Lung microvascular endothelial cell (primary cell): ENCODE data around the gene CIAO2B. TPM values are rescaled to one million over a fixed set of nuclear protein-coding genes. Genes with fewer than 3 reads are reported as not detected.
A peak's percentile ranks its signal among the peaks of the same experiment; 100 is the strongest.
"Not testable (repeated sequence)": the region's sequence is repeated elsewhere in the genome, so short reads cannot be mapped to it uniquely, and the experiment has no call there.

Experiments used
- DNase-seq, 2 donors: peaks; one replicate each; pipeline versions ENCODE4 v3.0.0 to v3.0.0-alpha.2; 2010; ENCODE audit warnings: low read depth in 2 of 2
- total RNA-seq: library from RNA; depleted of rRNA; stranded (reverse); fragments of >200 nt; gene quantifications from 2 replicates; pipeline ENCODE4 v1.2.1, GENCODE V29; 2014

CIAO2B gene
- total RNA-seq, 1 donor from 2014 or later, result 176 TPM

GRCh38 chr16:66904846-66905632, 29.2 kb downstream of the CIAO2B start:
- no peak for DNase-seq

- DNase-seq, result no peak
These were observed 29.8 kb downstream of the CIAO2B start for GRCh38 chr16:66904428-66904845.

- peak in 1 of 2 donors; percentile 49 for DNase-seq
These were observed 30.4 kb downstream of the CIAO2B start for GRCh38 chr16:66903544-66904427.

GRCh38 chr16:66902648-66903543, 31.3 kb downstream of the CIAO2B start:
- no peak for DNase-seq

GRCh38 chr16:66901626-66902025, 32.6 kb downstream of the CIAO2B start:
- DNase-seq, result no peak

- no peak for DNase-seq
These were observed 33.3 kb downstream of the CIAO2B start for GRCh38 chr16:66900721-66901441.

GRCh38 chr16:66899945-66900710, 34.1 kb downstream of the CIAO2B start:
- peak; percentile 31 to 74 for DNase-seq

- no peak for DNase-seq
These were observed 34.8 kb downstream of the CIAO2B start for GRCh38 chr16:66899310-66899944.

- DNase-seq, result no peak
These were observed 35.3 kb downstream of the CIAO2B start for GRCh38 chr16:66898933-66899309.

- no peak for DNase-seq
These were observed 36.0 kb downstream of the CIAO2B start for GRCh38 chr16:66898207-66898606.

- DNase-seq, result not testable (repeated sequence)
These were observed 37.5 kb downstream of the CIAO2B start for GRCh38 chr16:66896682-66897081.

- no peak for DNase-seq
These were observed 38.2 kb downstream of the CIAO2B start for GRCh38 chr16:66895999-66896398.

GRCh38 chr16:66895689-66895979, 38.6 kb downstream of the CIAO2B start:
- DNase-seq, result no peak

- peak; percentile 79 to 85 for DNase-seq
These were observed 39.1 kb downstream of the CIAO2B start for GRCh38 chr16:66894948-66895688.

GRCh38 chr16:66894055-66894454, 40.1 kb downstream of the CIAO2B start:
- no peak for DNase-seq

- no peak for DNase-seq
These were observed 42.4 kb downstream of the CIAO2B start for GRCh38 chr16:66891797-66892196.

GRCh38 chr16:66891360-66891759, 42.8 kb downstream of the CIAO2B start:
- DNase-seq, result no peak

- DNase-seq, result no peak
These were observed 43.4 kb downstream of the CIAO2B start for GRCh38 chr16:66890799-66891198.

- DNase-seq, result no peak
These were observed 44.6 kb downstream of the CIAO2B start for GRCh38 chr16:66889622-66890021.
